Measurements from ENCODE around the gene ZBTB45.
"Not testable (repeated sequence)": the region's sequence is repeated elsewhere in the genome, so short reads cannot be mapped to it uniquely, and the experiment has no call there.

Gene ZBTB45

DNA sequence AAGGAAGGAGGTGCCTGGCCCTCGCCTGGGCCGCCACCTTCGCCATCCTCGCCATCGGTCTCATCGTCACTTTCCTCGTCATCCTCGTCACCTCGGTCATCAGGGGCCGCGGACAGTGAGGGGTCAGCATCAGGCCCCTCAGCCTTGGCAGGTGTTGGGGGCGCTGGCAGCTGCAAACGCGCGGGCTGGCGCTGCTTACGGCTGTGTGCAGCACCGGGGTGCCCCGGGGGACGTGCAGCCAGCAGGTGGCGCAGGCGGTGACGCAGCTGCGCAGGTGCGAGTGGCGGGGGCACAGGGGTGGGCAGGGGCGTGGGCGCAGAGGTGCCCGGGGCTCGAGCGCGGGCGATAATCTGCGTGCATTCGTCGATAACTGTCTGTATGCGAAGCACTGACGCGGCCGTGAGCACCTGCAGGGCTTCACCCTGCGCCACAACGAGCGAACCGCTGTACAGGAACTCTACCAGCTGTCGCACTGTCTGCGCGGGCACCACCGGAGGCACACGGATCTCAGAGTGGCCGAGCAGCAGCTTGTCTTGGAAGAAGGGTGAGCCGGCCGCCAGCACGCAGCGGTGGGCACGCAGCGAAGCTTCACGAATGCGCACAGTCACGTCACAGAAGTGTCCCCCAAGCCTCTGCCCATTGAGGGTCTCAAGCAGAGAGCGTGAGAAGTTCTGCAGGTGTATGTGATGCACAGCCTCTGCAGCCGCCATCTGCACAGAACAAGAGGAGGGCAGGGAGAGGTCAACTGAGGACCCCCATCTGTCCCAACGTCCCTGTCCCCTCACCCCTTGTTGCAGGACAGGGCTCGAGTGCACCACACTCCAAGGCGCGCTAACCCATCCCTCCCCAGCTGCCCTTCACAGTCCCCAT is 2.4 kb downstream of the ZBTB45 start:
- Histone ChIP-seq H2AFZ (ENCODE audit: low read depth, low read length) (no peak overlapping the region), H3K4me3 (ENCODE audit: low read length) (no peak overlapping the region), H3K27me3 (ENCODE audit: insufficient read depth, low read length) (no peaks in the 10 kb centered on the region), H3K4me1 (ENCODE audit: insufficient read depth, low read length) (peaks cover 9% of the 10 kb centered on the region), H3K9me3 (ENCODE audit: low read length) (peaks cover 2% of the 10 kb centered on the region), H3K36me3 (ENCODE audit: insufficient read depth, low read length) (peaks cover 37% of the 10 kb centered on the region)

DNA sequence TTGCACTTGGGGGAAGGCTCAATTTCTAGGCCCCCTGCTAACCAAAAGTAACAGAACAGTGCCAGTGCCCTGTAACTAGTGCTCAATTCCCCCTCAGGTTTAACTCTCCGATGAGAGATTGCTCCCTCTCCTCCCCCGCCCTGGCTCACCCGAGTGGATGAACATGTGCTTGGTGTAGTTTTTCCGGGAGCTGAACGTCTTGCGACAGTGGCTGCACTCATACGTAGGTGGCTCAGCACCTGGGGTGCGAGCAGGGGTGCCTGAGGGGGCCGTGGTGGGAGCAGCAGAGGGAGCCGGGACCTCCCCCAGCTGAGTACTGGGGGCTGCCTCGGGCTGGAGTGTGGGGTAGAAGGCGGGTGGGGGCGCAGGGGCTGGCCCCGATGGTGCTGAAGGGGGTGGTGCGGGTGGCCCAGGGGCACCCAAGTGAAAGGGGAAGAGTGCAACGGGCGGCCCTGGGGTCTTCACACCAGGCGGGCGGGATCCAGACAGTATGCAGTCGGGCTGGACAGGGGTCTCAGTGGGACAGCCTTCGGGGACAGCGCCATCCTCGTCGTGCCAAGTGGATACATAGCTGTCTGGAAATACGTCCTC is 3.3 kb downstream of the ZBTB45 start:
- H3K4me3 ChIP-seq (ENCODE audit: low read length) = no peak overlapping the region
- no peak overlapping the region for H2AFZ ChIP-seq (ENCODE audit: low read depth, low read length)
- H3K4me1 ChIP-seq (ENCODE audit: insufficient read depth, low read length) = peaks cover 9% of the 10 kb centered on the region
- H3K36me3 ChIP-seq (ENCODE audit: insufficient read depth, low read length) = peaks cover 37% of the 10 kb centered on the region
- peaks cover 2% of the 10 kb centered on the region for H3K9me3 ChIP-seq (ENCODE audit: low read length)
- H3K27me3 ChIP-seq (ENCODE audit: insufficient read depth, low read length) = no peaks in the 10 kb centered on the region

DNA sequence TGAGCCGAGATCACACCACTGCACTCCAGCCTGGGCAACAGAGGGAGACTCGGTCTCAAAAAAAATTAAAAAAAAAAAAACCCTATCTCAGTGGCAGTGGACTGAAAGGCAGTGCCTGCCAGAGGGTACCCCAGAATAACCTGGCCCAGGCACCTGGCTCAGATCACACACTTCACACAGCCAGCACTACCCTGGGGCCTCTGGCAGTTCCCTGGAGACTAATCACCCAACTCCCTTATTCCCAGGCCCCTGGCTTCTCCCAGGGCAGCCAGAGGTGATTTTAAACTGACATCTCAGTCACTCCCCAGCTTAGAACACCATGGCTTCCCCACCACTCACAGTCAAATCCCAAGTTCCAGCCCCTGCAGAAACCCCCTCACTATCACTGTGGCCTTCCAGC is 4.4 kb downstream of the ZBTB45 start:
- Histone ChIP-seq H3K27me3 (ENCODE audit: insufficient read depth, low read length) (no peaks in the 10 kb centered on the region), H3K36me3 (ENCODE audit: insufficient read depth, low read length) (peaks cover 37% of the 10 kb centered on the region)

DNA sequence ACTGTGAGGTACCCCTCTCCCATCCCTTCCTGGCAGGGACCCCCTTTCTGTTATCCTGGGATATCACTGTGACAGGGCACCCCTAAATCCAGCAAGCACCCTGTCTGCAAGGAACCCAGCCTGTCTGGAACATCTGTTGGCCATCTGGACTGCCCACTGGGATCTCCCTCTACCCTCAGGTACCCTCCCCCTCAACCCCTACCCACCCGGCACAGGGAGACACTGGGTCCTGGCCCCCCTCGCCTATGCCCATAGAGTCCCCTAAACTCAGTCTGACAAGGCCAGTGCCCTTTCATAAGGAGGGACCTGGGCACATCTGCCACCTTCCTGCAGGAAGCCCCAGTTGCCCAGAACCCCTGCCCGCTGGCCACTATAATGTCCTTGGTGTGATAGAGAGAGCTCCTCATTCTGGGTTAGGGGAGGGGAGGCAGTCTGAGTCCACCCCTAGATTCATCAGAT is 5.0 kb downstream of the ZBTB45 start:
- Histone ChIP-seq H3K27me3 (ENCODE audit: insufficient read depth, low read length) (no peaks in the 10 kb centered on the region), H3K36me3 (ENCODE audit: insufficient read depth, low read length) (peaks cover 37% of the 10 kb centered on the region), H3K4me3 (ENCODE audit: low read length) (no peak overlapping the region), H3K9me3 (ENCODE audit: low read length) (peaks cover 2% of the 10 kb centered on the region), H2AFZ (ENCODE audit: low read depth, low read length) (no peak overlapping the region), H3K4me1 (ENCODE audit: insufficient read depth, low read length) (peaks cover 7% of the 10 kb centered on the region)

More for the DNA sequence above, 4.4 kb downstream of the ZBTB45 start:
- H3K9me3 ChIP-seq (ENCODE audit: low read length) = peaks cover 2% of the 10 kb centered on the region
- no peak overlapping the region for H3K4me3 ChIP-seq (ENCODE audit: low read length)
- H3K4me1 ChIP-seq (ENCODE audit: insufficient read depth, low read length) = peaks cover 7% of the 10 kb centered on the region
- H2AFZ ChIP-seq (ENCODE audit: low read depth, low read length) = no peak overlapping the region

DNA sequence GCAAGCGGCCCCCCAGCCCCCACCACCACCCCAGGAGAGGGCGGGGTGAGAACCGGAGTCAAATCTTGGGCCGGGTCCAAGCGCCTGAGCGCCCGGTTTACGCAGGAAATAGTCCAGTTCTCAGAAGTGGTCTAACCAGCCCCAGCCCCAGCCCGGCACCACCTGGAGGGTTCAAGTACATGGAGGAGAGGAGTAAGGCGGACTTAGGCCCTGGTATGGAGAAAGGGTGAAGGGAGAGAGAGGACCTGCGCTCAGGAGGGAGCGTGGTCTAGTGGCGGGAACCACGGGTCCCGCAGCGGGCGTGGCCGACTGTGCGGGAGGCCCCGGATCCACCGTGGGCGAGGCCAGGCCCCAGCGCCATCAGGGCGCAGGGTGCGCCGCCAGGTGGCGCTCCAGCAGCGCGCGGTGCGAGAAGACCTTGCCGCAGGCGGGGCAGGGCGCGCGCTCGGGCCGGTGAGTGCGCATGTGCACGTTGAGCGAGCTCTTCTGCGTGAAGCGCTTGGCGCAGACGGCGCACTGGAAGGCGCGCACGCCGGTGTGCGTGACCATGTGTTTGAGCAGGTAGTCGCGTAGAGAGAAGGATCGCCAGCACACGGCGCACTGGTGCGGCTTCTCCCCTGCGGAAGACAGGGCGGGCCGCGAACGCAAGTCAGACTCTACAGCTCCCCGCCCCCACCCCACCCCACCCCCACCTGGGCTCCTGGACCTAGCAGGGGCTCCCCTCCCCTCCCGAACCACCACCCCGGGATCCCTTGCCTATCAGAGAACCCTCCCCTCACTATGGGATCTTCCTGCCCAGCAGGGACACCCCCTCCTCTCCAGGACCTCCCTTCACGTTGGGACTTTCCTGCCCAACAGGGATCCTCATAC is 5.7 kb downstream of the ZBTB45 start:
- Histone ChIP-seq H3K4me3 (ENCODE audit: low read length) (no peak overlapping the region), H3K27me3 (ENCODE audit: insufficient read depth, low read length) (no peaks in the 10 kb centered on the region), H3K4me1 (ENCODE audit: insufficient read depth, low read length) (peaks cover 7% of the 10 kb centered on the region), H2AFZ (ENCODE audit: low read depth, low read length) (no peak overlapping the region), H3K9me3 (ENCODE audit: low read length) (peaks cover 2% of the 10 kb centered on the region), H3K36me3 (ENCODE audit: insufficient read depth, low read length) (peaks cover 37% of the 10 kb centered on the region)

DNA sequence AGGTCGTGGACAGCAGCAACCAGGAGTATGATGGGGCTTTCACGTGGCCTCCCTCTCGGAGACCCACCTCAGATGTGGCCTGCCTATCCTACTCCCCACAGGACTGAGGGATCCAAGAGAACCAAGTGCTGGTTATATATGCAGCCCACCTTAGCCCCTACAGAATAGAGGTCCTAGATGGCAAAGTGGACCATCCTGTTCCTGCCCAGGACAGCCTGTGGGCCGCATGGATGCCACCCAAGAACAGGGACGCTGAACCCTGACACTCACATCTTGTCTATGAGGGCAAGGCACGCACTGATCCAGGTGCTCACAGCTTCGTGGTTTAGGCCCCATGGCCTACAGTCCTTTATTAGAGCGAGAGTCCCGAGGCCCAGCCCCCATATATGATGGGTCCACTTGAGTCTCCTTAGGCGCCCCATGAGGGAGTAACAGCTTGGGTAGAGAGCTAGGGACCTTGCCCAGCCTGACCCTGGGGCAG is 6.4 kb downstream of the ZBTB45 start:
- H3K36me3 ChIP-seq (ENCODE audit: insufficient read depth, low read length) = peaks cover 37% of the 10 kb centered on the region
- no peak overlapping the region for H3K4me3 ChIP-seq (ENCODE audit: low read length)
- H3K27me3 ChIP-seq (ENCODE audit: insufficient read depth, low read length) = no peaks in the 10 kb centered on the region
- H2AFZ ChIP-seq (ENCODE audit: low read depth, low read length) = no peak overlapping the region
- H3K4me1 ChIP-seq (ENCODE audit: insufficient read depth, low read length) = peaks cover 4% of the 10 kb centered on the region
- H3K9me3 ChIP-seq (ENCODE audit: low read length) = peaks cover 2% of the 10 kb centered on the region

DNA sequence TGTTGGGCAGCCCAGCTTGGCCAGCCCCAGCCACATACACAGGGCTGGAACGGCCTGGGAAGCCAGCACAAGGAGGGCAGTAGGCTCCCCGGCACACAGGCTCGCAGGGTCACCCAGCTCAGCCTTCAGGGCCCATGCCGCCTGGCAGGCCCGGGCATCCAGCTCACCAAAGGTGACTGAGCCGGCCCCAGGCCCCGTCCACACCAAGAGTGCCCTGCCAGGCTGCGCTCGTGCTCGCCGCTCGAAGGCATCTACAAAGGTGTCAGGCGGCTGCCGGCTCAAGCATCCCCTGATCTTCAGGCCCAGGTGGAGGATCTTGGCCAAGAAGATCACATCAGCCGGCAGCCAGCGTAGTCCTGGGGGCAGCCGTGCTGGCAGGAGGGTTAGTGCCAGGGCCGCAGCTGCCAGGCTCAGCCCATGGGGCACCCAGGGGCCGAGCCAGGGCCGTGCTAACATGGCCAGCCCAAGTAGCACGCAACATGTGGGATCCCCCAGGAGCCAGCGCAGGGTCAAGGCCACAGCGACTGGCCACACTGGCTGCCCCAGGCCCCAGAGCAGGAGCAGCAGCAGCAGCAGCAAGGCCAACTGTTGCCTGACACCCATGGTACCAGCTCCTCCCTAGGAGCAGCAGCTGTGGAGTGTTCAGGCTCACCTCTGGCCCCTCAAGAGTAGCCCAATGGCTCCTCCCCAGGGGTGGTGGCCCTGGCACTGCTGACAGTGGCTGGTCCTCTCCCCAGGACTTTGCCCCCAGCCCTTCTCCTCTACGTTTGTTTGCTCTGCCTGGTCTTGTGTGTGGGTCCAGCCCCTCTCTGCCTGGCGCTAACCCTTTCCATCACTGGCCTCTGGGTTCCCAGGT is 8.0 kb downstream of the ZBTB45 start, which contains the start of gene SLC27A5:
Gene SLC27A5, minus strand, starts transcription at position 640 of the 856 bp plus-strand sequence. Its CDS starts 37 bp downstream, at position 603.
- Histone ChIP-seq H3K9me3 (ENCODE audit: low read length) (peaks cover 2% of the 10 kb centered on the region), H3K4me3 (ENCODE audit: low read length) (no peak within 1 kb of the TSS), H3K36me3 (ENCODE audit: insufficient read depth, low read length) (peaks cover 26% of the 10 kb centered on the region), H3K4me1 (ENCODE audit: insufficient read depth, low read length) (no peaks in the 10 kb centered on the region), H3K27me3 (ENCODE audit: insufficient read depth, low read length) (no peaks in the 10 kb centered on the region), H2AFZ (ENCODE audit: low read depth, low read length) (no peak within 1 kb of the TSS)

DNA sequence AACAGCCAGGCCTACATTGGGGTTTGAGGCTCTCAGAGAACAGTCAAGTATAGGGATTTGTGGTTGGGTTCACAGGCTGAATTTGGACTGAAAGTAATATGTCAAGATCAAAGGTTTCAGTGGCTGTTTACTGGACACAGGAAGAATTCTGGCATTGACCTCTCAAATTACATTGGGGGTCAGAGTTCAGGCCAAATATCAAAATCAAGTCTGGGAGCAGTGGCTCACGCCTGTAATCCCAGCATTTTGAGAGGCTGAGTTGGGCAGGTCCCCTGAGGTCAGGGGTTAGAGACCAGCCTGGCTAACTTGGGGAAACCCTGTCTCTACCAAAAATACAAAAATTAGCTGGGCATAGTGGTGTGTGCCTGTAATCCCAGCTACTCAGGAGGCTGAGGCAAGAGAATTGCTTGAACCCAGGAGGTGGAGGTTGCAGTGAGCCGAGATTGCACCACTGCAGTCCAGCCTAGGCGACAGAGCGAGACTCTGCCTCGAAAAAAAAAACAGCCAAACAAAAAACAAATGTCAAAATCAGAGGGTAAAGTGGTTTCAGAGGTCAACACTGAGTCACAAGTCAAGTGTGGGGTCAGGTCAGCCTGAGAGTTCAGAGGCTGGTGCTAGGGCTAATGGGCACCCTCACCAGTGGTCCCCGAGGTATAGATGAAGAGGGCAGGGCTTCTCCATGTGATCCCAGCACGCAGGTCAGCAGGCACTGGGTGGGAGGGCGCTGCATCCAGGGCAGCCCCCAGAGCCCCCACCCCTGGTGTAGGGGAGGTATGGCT is 9.3 kb downstream of the ZBTB45 start:
- H3K4me1 ChIP-seq (ENCODE audit: insufficient read depth, low read length) = no peaks in the 10 kb centered on the region
- H3K4me3 ChIP-seq (ENCODE audit: low read length) = no peak overlapping the region
- peaks cover 2% of the 10 kb centered on the region for H3K9me3 ChIP-seq (ENCODE audit: low read length)
- peaks cover 20% of the 10 kb centered on the region for H3K36me3 ChIP-seq (ENCODE audit: insufficient read depth, low read length)
- H2AFZ ChIP-seq (ENCODE audit: low read depth, low read length) = no peak overlapping the region
- no peaks in the 10 kb centered on the region for H3K27me3 ChIP-seq (ENCODE audit: insufficient read depth, low read length)

DNA sequence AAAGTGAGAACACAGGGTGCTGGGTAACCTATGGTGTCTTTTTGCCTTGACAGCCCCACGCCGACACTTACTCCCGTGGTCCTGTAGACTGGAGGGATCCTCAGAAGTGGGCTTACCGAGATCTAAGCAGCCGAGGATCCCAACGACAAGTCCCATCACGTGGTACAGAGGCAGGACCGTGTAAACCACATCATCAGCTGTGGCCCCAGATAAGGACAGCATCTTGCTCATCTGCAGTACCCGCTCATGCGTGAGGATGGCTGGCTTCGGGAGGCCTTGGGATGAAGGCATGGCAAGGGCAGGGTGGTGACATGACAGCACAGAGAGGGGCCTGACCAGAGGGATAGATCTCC is 9.9 kb downstream of the ZBTB45 start:
- H3K27me3 ChIP-seq (ENCODE audit: insufficient read depth, low read length) = no peaks in the 10 kb centered on the region
- H3K36me3 ChIP-seq (ENCODE audit: insufficient read depth, low read length) = peaks cover 17% of the 10 kb centered on the region
- H2AFZ ChIP-seq (ENCODE audit: low read depth, low read length) = no peak overlapping the region
- no peaks in the 10 kb centered on the region for H3K4me1 ChIP-seq (ENCODE audit: insufficient read depth, low read length)
- H3K4me3 ChIP-seq (ENCODE audit: low read length) = no peak overlapping the region
- peaks cover under 1% of the 10 kb centered on the region for H3K9me3 ChIP-seq (ENCODE audit: low read length)

DNA sequence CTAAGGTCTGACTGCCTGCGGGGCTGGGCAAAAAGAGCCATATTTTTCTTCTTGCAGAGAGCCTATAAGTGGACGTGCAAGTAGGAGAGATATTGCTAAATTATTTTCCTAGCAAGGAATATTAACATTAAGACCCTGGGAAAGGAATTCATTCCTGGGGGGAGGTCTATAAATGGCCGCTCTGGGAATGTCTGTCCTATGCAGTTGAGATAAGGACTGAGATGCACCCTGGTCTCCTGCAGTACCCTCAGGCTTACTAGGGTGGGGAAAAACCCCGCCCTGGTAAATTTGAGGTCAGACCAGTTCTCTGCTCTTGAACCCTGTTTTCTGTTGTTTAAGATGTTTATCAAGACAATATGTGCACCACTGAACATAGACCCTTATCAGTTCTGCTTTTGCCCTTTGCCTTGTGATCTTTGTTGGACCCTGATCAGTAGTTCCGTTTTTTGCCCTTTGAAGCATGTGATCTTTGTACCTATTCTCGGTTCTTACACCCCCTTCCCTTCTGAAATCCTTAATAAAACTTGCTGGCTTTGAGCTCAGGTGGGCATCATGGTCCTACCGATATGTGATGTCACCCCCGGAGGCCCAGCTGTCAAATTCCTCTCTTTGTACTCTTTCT is 11.9 kb downstream of the ZBTB45 start:
- H2AFZ ChIP-seq (ENCODE audit: low read depth, low read length); H3K4me1 ChIP-seq (ENCODE audit: insufficient read depth, low read length); H3K4me3 ChIP-seq (ENCODE audit: low read length); H3K36me3 ChIP-seq (ENCODE audit: insufficient read depth, low read length); H3K9me3 ChIP-seq (ENCODE audit: low read length); H3K27me3 ChIP-seq (ENCODE audit: insufficient read depth, low read length): not testable (repeated sequence)

DNA sequence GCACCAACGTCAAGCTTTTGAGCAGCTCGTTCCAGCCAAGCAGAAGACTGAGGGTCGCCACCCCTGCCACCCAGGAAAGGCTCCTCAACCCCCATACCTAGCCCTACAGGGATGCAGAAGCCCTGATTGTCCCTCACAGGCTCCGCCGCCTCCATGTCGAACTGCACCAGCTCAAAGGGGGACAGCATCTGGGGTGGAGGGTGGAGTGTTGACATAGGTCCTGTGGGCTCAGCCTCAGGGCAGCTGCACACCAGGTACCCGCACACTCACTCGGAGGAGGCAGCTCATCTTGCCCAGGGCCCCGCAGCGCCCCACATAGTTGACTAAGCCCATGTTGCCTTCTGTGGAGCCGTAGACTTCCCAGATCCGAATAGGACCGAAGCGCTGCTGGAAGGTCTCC is 19.4 kb downstream of the ZBTB45 start:
- no peaks in the 10 kb centered on the region for H3K36me3 ChIP-seq (ENCODE audit: insufficient read depth, low read length)
- no peaks in the 10 kb centered on the region for H3K27me3 ChIP-seq (ENCODE audit: insufficient read depth, low read length)
- H2AFZ ChIP-seq (ENCODE audit: low read depth, low read length) = no peak overlapping the region
- H3K4me1 ChIP-seq (ENCODE audit: insufficient read depth, low read length) = peaks cover 12% of the 10 kb centered on the region
- H3K4me3 ChIP-seq (ENCODE audit: low read length) = peak overlapping the region; percentile 51
- H3K9me3 ChIP-seq (ENCODE audit: low read length) = no peaks in the 10 kb centered on the region
